DMS 273 treated with DMSO at 0.1 percent for 48 hours (cell line): ENCODE results near the gene GPRC5B.

Experiments
- DNase-seq: peaks from one replicate; lab custom pipeline; 2025; lab: John Stamatoyannopoulos, UW

GPRC5B gene

GRCh38 chr16:19844945-19845641 lies 39.6 kb downstream of the GPRC5B start:
- DNase-seq: peak; percentile 35

- no peak for DNase-seq
Measured at GRCh38 chr16:19843371-19843770, 41.3 kb downstream of the GPRC5B start.

DNA sequence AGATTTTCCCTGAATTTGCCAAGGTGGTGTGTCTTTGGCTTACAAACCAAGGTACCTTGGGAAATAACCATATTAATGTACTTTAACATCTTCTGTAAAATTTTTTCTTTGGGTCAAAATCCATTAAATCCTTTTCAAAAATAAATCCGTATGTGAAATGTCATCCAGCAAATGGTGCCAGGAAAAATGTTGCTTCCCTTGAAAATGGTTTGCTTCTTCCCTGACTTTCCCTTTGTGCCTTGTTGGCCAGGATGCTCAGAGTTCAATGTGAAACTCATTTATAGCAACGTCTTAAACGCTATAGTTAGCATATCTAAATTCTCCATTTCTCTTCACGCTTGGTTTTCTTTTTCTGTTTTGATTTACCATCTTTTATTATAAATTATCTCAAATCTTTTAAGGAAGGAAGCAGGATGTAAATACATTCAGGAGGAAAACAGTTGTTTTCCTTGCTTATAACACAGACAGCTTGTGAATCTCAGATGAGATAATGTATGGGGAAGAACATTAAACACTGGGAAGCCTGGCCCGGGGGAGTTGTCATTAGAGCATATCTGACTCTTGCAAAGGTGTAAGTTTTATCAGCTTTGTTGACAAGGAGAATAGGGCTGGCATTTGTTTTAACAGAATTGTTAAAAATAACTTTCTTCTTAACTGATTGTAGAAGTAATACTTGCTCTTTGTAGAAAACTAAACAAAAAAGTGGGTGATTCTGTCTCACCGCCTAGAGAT lies 42.1 kb downstream of the GPRC5B start:
- DNase-seq: no peak

GRCh38 chr16:19841184-19841583 lies 43.5 kb downstream of the GPRC5B start:
- no peak for DNase-seq

DNA sequence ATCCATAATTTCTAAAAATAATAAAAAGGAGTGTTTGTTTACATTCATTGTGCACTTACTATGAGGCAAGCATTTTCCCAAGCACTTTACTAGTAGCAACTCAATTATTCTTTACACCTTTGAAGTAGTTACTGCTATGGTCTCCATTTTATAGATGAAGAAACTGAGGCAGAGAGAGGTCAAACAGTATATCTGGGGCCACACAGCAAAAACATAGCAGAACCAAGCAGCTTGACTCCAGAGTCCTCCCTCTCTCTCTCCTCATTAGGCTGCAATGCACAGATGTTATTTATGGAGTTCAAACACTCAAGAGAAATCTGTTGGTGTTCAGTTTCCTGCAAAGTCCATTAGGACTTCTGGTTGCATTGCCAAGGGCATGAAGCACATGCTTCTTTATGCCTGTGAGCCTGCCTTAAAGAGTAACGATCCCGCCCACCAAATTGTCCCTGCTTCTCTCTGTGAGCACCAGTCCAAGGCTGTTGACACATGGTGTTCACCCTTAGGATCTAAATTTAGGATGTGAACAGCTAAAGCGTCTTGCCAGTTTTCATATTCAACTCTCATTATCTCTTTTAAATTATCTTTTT lies 44.0 kb downstream of the GPRC5B start:
- DNase-seq: peak; percentile 95

DNA sequence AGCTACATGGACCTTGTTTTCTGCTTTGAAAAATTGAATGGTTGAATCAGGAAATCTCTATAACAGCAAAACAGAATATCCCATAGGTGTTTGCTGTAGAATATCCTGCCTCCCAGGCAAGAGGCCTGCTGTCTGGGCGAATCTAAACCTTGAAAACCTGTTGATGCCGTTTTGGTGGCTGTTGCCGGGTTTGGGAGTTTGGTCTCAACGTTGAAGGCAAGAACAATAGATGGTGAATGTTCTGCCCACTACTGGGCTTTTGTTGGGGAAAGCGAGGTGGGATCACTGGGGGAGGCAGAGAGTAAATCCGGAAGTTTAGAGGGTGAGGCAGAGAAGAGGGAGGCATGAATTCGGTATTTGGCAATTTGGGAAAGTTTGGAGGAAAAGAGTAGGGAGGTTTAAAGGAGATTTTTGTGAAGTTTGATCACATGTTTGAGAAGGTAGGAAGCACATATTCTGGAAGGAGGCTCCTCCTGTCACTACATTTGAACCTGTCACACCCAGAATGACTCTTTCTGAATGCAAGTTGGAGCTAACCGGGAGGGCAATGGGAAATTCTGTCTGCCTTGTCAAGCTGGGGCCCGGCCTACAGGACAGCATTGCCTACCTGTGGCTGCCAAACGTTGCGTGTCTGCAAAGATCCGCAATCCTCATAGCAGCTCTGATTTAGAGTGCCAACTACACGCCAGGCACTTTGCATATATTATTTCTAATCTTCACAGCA lies 46.5 kb downstream of the GPRC5B start:
- no peak for DNase-seq

DNA sequence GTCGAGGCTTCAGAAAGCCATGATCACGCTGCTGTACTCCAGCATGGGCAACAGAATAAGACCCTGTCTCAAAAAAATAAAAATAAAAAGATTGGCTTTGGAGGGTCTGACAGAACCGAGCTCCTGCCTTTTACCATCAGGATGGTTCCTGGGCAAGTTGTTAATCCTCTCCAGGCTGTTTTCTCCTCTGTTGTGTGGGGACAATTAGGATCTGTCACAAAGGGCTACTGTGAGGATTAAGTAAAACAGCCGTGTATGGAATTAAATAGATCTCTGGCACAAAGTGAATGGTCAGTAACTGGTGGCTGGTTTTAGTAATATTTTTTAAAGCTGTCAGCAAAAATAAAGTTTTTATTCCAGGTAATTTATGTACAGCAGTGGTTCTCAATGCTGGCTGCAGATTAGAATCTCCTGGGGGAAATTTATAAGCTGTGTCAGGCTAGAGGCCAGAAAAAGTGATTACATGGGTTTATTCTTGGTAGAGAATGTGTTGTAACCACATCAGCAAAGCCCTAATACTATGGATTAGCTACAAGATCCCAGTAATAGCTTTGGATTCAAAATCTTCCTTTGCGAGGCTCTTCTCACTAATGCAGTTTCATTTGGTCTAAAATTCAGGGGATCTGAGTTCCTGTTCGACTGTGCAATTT lies 47.2 kb downstream of the GPRC5B start:
- no peak for DNase-seq

GRCh38 chr16:19835968-19836421 lies 48.7 kb downstream of the GPRC5B start:
- no peak for DNase-seq

DNA sequence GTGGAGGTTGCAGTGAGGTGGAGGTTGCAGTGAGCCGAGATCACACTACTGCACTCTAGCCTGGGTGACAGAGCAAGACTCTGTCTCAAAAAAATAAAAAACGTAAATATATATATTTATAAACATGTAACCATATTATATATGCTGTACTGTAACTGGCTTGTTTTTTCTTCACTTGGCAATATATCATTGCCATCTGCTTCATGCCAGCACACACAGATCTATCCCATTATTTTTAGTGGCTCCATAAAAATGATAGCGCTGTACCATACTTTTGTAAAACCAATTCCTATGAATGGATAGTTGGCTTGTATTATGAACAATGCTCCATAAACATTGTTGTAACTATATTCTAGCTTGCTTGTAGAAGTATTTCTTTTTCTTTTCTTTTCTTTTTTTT lies 49.5 kb downstream of the GPRC5B start:
- no peak for DNase-seq

GRCh38 chr16:19833581-19833980 lies 51.1 kb downstream of the GPRC5B start:
- DNase-seq: no peak

GRCh38 chr16:19833176-19833575 lies 51.5 kb downstream of the GPRC5B start:
- no peak for DNase-seq

- DNase-seq: no peak
Measured at GRCh38 chr16:19831678-19832077, 53.0 kb downstream of the GPRC5B start.

DNA sequence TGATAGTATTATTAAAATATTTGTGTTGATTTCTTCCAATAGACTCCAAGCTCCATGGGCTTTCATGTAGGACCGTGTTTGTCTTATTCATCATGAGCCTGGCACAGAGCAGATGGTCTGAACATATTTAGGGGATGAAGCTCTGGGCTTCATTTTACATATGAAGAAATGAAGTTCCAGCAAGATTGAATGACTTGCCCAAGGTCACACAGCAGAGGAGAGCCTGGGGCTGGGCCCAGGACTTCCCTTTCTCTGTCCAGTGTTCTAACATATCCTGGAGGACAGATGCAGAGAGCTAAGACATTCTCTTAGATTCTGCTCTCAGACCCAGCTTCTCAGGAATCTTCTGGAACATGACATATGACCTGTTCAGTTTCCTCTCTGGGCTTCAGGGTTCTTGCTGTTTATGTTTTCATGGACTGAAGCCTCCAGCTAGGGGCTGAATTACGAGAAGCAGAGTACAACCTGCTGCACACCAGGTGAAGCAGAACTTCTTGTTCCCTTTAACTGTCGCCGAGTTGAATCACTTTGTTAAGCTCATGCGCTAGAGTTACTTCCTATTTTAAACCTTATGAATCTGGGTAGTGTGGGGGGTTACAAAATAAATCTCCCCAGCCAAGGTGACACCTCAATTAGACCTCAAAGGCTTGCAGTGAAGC lies 53.6 kb downstream of the GPRC5B start:
- DNase-seq: no peak

GRCh38 chr16:19829844-19830692 lies 54.6 kb downstream of the GPRC5B start:
- no peak for DNase-seq

GRCh38 chr16:19824216-19824615 lies 60.4 kb downstream of the GPRC5B start:
- DNase-seq: no peak

GRCh38 chr16:19823322-19823721 lies 61.3 kb downstream of the GPRC5B start:
- no peak for DNase-seq

GRCh38 chr16:19822533-19822932 lies 62.1 kb downstream of the GPRC5B start:
- DNase-seq: no peak

- no peak for DNase-seq
Measured at GRCh38 chr16:19817875-19818274, 66.8 kb downstream of the GPRC5B start.

DNA sequence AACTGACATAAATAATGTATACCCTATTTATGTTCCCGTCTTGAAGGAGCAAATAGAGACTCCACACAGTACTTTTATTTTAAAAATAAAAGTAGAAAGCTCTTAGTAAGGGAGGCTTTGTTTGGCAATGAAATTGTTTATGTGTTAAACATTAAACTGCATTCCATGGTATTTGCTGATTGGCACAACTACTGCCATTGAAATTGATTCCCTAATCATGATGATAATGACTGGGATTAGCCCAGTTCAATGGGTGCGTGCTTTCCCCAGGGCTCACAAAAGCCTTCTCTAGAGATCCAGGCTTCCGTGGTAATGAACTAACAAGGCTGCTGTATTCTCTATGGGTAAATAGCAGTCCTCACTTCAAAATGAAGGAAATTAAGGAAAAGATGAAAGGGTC lies 67.5 kb downstream of the GPRC5B start:
- no peak for DNase-seq

- DNase-seq: no peak
Measured at GRCh38 chr16:19815418-19815817, 69.2 kb downstream of the GPRC5B start.

GRCh38 chr16:19812986-19813385 lies 71.7 kb downstream of the GPRC5B start:
- DNase-seq: no peak
